ENCODE data around the gene DBNDD1.

The DBNDD1 gene

DNA sequence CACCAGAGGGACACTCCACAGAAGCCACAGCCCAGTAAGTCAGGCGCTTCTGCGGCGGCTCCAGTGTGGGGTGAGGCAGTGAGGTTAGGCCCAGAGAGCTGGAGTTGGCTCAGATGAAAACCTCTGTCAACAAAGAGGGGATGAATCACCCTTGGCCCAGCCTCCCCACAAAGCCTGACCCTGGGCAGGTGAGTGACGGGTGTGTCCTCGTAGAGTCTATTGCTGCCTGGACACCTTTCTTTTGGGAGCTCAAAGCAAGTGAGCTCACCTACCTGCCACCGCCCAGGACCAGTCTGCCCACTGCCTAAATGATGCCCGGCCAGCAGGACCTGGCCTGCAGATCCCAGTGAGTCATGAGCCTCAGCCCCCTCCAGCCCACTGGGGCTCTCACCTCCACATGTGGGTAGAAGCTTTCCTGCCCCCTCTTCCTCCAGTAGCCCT lies 24.9 kb upstream of the DBNDD1 start:
- no peaks in the 10 kb centered on the region for H3K36me3 Mint-ChIP-seq
- no peak overlapping the region for H3K27ac Mint-ChIP-seq
- peaks cover 10% of the 10 kb centered on the region for H3K4me1 Mint-ChIP-seq (ENCODE audit: low read depth)
- no peak overlapping the region for H3K4me3 Mint-ChIP-seq
- no peaks in the 10 kb centered on the region for H3K27me3 Mint-ChIP-seq
- H3K9me3 Mint-ChIP-seq (ENCODE audit: low read depth) = no peaks in the 10 kb centered on the region

DNA sequence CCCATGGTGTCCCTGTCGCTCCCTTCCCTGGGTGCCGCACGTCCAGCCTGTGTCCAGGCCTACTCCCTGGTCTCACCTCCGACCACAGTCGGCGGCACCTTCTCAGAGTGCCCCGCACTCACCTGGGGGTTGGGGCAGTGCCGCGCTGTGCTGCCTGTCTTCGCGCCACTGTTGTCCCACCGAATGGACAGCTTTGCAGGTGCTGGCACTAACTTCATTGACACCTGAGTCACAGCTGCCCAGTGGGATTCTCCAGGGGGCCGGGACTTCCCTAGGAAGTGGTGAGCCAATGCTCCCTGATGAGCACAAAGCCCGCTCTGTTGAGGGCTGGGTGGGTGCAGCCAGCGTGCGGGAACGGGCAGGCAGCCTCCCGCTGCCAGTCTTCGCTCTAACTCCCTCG lies 24.3 kb upstream of the DBNDD1 start:
- peaks cover 9% of the 10 kb centered on the region for H3K4me1 Mint-ChIP-seq (ENCODE audit: low read depth)
- no peaks in the 10 kb centered on the region for H3K9me3 Mint-ChIP-seq (ENCODE audit: low read depth)

DNA sequence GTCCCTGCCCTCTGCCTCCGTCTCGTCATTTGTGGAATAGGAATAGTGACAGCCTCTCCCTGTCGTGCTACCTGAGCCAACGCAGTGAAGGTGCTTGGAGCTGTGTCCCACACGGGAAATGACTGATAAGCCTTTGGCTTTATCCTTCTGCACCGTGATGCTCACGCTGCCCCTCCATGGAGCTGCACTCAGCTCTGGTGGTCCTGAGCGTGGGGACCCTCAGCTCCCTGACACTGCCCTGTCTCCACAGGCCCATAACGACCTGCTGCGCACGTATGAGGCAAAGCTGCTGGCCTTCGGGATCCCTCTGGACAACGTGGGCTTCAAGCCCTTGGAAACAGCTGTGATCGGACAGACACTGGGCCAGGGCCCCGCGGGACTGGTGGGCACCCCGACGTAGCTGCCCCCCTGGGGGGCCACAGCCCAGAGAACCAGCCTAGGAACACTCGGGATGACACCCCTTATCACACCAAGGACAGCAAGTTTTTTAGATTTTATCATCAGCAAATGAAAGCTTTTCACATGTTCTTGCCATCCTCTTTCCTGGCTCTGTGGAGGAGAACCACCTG lies 23.8 kb upstream of the DBNDD1 start:
- Mint-ChIP-seq H3K36me3 (peaks cover 2% of the 10 kb centered on the region), H3K4me3 (no peak overlapping the region), H3K4me1 (ENCODE audit: low read depth) (peaks cover 4% of the 10 kb centered on the region), H3K27me3 (no peaks in the 10 kb centered on the region), H3K27ac (no peak overlapping the region), H3K9me3 (ENCODE audit: low read depth) (no peaks in the 10 kb centered on the region)

More for the DNA sequence above, 24.3 kb upstream of the DBNDD1 start:
- H3K27ac Mint-ChIP-seq = no peak overlapping the region
- no peak overlapping the region for H3K4me3 Mint-ChIP-seq
- H3K36me3 Mint-ChIP-seq = no peaks in the 10 kb centered on the region
- H3K27me3 Mint-ChIP-seq = no peaks in the 10 kb centered on the region

DNA sequence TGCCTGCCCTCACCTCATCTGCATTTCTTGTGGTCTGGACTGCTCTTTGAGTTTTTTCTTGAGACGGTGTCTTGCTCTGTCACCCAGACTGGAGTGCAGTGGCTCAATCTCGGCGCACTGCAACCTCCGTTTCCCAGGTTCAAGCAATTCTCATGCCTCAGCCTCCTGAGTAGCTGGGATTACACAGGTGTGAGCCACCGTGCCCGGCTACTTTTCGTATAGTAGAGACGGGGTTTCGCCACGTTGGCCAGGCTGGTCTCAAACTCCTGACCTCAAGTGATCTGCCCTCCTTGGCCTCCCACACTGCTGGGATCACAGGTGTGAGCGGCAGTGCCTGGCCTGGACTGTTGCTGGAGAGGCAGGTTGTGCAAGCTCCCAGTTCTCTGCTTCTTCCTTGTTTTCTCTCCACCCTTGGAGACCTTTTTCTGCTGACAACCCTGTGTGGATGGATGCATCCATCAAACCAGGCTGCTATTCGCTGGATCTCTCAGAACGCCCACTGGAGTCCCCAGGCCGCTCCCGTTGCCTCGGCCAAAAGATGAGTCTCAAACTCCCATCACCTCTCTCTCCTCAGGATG lies 22.7 kb upstream of the DBNDD1 start:
- H3K36me3 Mint-ChIP-seq = peaks cover 3% of the 10 kb centered on the region
- H3K4me1 Mint-ChIP-seq (ENCODE audit: low read depth) = peaks cover 4% of the 10 kb centered on the region
- H3K4me3 Mint-ChIP-seq = no peak overlapping the region
- no peaks in the 10 kb centered on the region for H3K27me3 Mint-ChIP-seq
- H3K27ac Mint-ChIP-seq = no peak overlapping the region
- H3K9me3 Mint-ChIP-seq (ENCODE audit: low read depth) = no peaks in the 10 kb centered on the region

DNA sequence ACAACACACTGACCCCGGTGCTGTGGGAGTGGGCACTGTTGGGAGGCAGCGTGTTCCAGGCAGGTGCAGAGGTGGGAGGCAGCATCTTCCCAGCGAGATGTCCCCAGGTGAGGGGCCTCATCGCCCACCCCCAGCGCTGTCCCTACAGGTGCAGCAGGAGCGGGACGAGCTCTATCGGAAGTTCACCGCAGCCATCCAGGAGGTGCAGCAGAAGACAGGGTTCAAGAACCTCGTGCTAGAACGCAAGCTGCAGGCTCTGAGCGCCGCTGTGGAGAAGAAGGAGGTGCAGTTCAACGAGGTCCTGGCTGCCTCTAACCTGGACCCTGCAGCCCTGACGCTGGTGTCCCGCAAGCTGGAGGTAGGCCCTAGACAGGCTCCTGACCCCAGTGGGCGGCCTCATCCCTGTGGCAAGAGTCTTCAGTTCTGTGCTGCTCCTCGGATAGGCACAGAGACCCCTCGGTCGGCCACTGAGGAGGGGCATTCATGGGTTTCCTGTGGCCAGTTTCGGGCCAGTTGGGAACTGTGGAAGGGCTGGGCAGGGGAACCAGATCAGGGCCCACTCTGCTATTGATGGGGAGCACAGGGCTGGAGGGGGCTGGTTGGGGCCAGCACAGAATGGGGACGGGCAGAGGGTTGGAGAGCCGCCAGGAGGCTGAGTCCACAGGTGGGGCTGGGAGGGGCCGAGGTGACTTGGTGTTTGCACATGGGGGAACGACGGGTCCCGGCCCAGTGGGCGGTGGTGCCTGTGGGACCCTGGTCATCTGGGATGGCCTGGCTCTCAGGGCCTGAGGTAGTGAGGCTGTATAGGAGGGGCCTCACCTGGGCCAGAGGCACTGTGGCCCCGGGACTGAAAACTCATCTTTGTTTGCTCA lies 21.1 kb upstream of the DBNDD1 start:
- H3K27ac Mint-ChIP-seq = no peak overlapping the region
- H3K9me3 Mint-ChIP-seq (ENCODE audit: low read depth) = no peaks in the 10 kb centered on the region
- H3K4me1 Mint-ChIP-seq (ENCODE audit: low read depth) = no peaks in the 10 kb centered on the region
- H3K36me3 Mint-ChIP-seq = peaks cover 7% of the 10 kb centered on the region
- no peaks in the 10 kb centered on the region for H3K27me3 Mint-ChIP-seq
- no peak overlapping the region for H3K4me3 Mint-ChIP-seq

DNA sequence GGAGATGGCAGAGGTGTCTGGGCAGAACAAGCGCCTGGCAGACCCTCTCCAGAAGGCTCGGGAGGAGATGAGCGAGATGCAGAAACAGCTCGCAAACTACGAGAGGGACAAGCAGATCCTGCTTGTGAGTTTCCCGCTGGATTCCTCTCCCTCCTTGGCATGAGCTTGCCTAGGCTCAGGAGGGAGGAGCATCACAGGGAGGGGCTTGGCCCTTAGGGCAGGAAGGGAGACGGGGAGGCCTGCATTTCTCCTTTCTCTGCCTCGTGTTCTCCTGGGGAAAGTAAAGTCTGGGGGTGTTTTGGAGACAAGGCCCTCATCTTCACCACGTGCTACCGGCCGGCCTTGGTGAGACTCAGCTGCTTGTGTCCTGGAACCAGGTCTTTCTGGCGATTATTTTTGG lies 18.0 kb upstream of the DBNDD1 start:
- Mint-ChIP-seq H3K4me3 (no peak overlapping the region), H3K27ac (no peak overlapping the region), H3K27me3 (no peaks in the 10 kb centered on the region), H3K4me1 (ENCODE audit: low read depth) (no peaks in the 10 kb centered on the region), H3K9me3 (ENCODE audit: low read depth) (no peaks in the 10 kb centered on the region), H3K36me3 (peaks cover 10% of the 10 kb centered on the region)

DNA sequence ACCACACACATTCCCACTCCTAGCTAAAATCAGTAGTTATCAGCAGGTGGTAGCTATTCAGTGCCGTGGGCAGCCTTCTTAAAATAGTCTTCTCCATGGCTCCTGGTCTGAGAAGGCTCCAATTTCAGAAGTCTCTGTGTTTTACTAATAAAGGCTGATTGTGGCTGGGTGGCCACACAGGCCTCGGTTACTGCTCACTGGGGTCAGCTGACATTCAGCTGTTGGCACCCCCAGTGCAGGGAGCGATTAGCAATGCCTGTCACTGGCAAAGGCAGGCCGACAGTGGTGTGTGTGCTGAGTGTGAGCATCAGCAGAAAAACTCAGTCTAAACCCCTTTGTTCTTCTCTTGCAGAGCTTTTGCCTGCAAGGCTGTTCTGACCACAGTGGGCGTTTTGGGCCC lies 16.6 kb upstream of the DBNDD1 start:
- peaks cover 16% of the 10 kb centered on the region for H3K36me3 Mint-ChIP-seq
- H3K4me1 Mint-ChIP-seq (ENCODE audit: low read depth) = no peaks in the 10 kb centered on the region
- H3K27me3 Mint-ChIP-seq = no peaks in the 10 kb centered on the region
- no peaks in the 10 kb centered on the region for H3K9me3 Mint-ChIP-seq (ENCODE audit: low read depth)
- no peak overlapping the region for H3K27ac Mint-ChIP-seq
- no peak overlapping the region for H3K4me3 Mint-ChIP-seq

DNA sequence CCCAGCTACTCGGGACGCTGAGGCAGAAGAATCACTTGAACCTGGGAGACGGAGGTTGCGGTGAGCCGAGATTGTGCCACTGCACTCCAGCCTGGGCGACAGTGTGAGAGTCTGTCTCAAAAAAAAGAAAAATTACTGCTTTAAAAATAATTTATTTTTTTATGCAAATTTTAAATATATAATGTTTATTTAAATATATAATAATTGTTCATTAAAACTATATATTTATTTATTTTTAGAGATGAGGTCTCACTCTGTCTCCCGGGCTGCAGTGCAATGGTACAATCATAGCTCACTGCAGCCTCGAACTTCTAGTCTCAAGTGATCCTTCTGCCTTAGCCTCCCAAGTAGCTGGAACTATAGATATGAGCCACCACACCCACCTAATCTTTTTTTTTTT lies 15.2 kb upstream of the DBNDD1 start:
- Mint-ChIP-seq H3K27me3 (no peaks in the 10 kb centered on the region), H3K36me3 (peaks cover 16% of the 10 kb centered on the region), H3K27ac (no peak overlapping the region), H3K4me3 (no peak overlapping the region), H3K4me1 (ENCODE audit: low read depth) (no peaks in the 10 kb centered on the region), H3K9me3 (ENCODE audit: low read depth) (no peaks in the 10 kb centered on the region)

DNA sequence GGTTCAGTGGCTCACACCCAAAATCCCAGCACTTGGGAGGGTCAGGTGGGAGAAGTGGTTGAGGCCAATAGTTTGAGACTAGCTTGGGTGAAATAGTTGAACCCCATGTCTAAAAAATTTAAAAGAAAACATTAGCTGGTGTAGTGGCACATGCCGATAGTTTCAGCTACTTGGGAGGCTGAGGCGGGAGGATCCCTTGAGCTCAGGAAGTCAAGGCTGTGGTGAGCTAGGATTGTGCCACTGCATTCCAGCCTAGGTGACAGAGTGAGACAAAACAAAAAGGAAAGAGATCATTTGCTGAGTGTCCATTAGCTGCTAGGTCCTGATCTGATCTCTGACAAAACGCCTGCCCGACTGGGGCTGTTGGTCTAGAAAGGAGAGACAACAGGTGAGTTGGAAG lies 14.1 kb upstream of the DBNDD1 start:
- H3K4me1 Mint-ChIP-seq (ENCODE audit: low read depth) = no peaks in the 10 kb centered on the region
- no peaks in the 10 kb centered on the region for H3K27me3 Mint-ChIP-seq
- H3K4me3 Mint-ChIP-seq = no peak overlapping the region
- H3K9me3 Mint-ChIP-seq (ENCODE audit: low read depth) = no peaks in the 10 kb centered on the region
- H3K36me3 Mint-ChIP-seq = peaks cover 16% of the 10 kb centered on the region
- H3K27ac Mint-ChIP-seq = no peak overlapping the region

DNA sequence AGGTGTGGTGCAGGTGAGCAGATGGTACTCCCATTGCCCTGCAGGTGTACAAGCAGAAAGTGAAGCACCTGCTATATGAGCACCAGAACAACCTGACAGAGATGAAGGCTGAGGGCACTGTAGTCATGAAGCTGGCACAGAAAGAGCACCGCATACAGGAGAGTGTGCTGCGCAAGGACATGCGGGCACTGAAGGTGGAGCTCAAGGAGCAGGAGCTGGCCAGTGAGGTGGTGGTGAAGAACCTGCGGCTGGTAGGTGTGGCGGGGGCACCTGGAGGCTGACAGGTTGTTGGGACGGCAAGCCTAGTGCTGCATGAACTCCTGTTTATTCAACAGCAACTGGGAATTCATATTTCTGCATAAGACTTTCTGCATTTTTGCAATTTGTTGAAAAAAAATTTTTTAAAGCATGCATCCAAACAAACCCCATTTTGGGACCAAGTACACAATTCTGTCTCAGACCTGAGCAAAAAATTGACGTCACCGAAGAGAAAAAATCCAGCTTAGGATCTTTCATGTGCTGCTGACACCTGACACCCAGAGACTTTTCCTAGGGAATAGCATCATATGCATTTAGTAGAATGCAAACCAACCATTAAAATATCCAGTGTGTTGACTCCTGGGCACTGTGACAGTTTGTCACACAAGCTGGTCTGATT lies 13.5 kb upstream of the DBNDD1 start:
- Mint-ChIP-seq H3K4me1 (ENCODE audit: low read depth) (no peaks in the 10 kb centered on the region), H3K9me3 (ENCODE audit: low read depth) (no peaks in the 10 kb centered on the region), H3K27ac (peak overlapping the region; percentile 29), H3K4me3 (no peak overlapping the region), H3K36me3 (peaks cover 14% of the 10 kb centered on the region), H3K27me3 (no peaks in the 10 kb centered on the region)

DNA sequence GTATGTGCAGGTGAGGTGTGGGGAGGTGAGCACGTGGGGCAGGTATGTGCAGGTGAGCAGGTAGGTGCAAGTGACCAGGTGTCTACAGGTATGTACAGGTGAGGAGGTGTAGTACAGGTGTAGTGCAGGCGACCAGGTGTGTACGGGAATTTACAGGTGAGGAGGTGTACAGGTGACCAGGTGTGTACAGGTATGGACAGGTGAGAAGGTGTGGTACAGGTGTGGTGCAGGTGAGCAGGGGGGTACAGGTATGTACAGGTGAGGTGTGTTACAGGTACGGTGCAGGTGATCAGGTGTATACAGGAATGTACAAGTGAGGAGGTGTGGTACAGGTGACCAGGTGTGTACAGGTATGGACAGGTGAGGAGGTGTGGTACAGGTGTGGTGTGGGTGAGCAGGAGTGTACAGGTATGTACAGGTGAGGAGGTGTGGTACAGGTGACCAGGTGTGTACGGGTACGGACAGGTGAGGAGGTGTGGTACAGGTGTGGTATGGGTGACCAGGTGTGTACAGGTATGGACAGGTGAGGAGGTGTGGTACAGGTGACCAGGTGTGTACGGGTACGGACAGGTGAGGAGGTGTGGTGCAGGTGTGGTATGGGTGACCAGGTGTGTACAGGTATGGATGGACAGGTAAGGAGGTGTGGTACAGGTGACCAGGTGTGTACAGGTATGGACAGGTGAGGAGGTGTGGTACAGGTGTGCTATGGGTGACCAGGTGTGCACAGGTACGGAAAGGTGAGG lies 12.8 kb upstream of the DBNDD1 start:
- H3K9me3 Mint-ChIP-seq (ENCODE audit: low read depth) = no peaks in the 10 kb centered on the region
- no peak overlapping the region for H3K4me3 Mint-ChIP-seq
- H3K27me3 Mint-ChIP-seq = no peaks in the 10 kb centered on the region
- H3K27ac Mint-ChIP-seq = peak overlapping the region; percentile 29
- H3K36me3 Mint-ChIP-seq = peaks cover 14% of the 10 kb centered on the region
- no peaks in the 10 kb centered on the region for H3K4me1 Mint-ChIP-seq (ENCODE audit: low read depth)

DNA sequence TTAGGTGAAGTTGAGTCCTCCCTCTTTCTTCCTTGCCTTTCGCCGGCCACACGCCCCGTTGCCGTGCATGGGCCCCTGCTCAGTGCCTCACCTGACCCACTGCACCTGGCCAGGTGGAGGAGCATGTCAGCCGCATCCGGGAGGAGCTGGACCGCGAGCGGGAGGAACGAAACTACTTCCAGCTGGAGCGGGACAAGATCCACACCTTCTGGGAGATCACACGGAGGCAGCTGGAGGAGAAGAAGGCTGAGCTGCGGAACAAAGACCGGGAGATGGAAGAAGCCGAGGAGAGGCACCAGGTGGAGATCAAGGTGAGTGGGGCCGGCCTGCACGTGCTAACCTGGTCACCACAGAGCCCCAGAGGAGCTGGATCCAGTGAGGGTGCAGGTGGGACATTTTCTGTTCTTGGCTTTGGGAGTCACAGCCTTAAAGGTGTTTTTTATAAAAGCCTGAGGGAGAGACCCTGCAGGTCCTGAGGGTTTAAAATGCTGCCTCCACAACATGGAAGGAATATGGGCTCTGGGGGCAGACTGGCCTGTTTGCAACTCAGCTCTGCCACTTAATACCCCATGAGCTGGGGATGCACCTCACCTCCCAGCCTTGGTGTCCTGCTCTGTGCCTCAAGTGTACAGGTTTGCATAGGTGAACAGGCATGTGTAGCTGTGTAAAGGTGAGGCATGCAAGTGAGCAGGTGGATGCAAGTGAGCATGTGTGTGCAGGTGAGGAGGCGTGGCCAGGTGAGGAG lies 12.1 kb upstream of the DBNDD1 start:
- no peaks in the 10 kb centered on the region for H3K27me3 Mint-ChIP-seq
- H3K27ac Mint-ChIP-seq = no peak overlapping the region
- no peak overlapping the region for H3K4me3 Mint-ChIP-seq
- H3K9me3 Mint-ChIP-seq (ENCODE audit: low read depth) = no peaks in the 10 kb centered on the region
- H3K36me3 Mint-ChIP-seq = peaks cover 9% of the 10 kb centered on the region
- peaks cover 1% of the 10 kb centered on the region for H3K4me1 Mint-ChIP-seq (ENCODE audit: low read depth)

DNA sequence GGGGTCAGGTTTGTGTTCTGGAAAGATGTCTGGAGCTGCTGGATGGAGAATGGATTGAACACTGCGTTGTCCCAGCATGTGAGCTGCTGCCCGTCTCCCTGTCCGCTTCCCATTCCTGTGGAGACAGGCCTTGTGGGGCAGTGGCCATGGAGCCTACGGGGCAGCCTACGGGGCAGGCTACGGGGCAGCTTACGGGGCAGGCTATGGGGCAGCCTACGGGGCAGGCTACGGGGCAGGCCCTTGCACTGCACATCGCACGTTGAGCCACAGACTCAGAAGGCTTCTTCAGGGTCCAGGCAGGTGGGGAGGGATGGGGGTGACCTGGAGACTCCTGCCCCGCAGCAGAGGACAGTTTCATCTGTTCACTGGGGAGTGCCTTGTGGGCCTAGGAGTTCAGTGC lies 9.7 kb upstream of the DBNDD1 start:
- H3K36me3 Mint-ChIP-seq = peaks cover 9% of the 10 kb centered on the region

DNA sequence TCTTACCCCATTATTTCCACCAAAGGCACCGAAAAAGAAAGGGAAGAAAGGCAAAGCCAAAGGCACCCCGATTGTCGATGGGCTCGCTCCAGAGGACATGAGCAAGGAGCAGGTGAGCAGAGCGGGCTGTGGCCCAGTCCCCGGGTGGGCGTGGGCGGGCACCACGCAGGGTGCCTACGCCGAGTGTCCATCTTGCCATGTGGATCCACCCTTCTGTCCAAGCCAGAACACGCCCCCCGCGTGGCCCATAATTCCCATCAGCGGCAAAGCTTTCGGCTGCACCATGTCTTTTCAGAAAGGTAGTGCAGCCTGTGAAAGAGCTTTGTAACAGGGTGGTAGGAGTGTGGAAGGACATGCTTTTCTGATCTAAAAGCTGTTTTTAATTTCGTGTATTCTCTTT lies 8.4 kb upstream of the DBNDD1 start:
- Mint-ChIP-seq H3K27ac (no peak overlapping the region), H3K4me3 (no peak overlapping the region), H3K27me3 (no peaks in the 10 kb centered on the region), H3K9me3 (ENCODE audit: low read depth) (no peaks in the 10 kb centered on the region), H3K4me1 (ENCODE audit: low read depth) (peaks cover 6% of the 10 kb centered on the region), H3K36me3 (peaks cover 6% of the 10 kb centered on the region)

More for the DNA sequence above, 9.7 kb upstream of the DBNDD1 start:
- no peaks in the 10 kb centered on the region for H3K9me3 Mint-ChIP-seq (ENCODE audit: low read depth)
- H3K27ac Mint-ChIP-seq = no peak overlapping the region
- H3K4me3 Mint-ChIP-seq = no peak overlapping the region
- H3K4me1 Mint-ChIP-seq (ENCODE audit: low read depth) = peaks cover 4% of the 10 kb centered on the region
- no peaks in the 10 kb centered on the region for H3K27me3 Mint-ChIP-seq
